ENCODE data around the gene PRSS48. TPM values are rescaled to one million over a fixed set of nuclear protein-coding genes. Genes with fewer than 3 reads are reported as not detected.
"Not testable (repeated sequence)": the region's sequence is repeated elsewhere in the genome, so short reads cannot be mapped to it uniquely, and the experiment has no call there.

The PRSS48 gene
- total RNA-seq, 1 donor from 2014 or later: not detected

GRCh38 chr4:151313306-151314009 is 36.5 kb downstream of the PRSS48 start:
- ATAC-seq: no peak
- intact Hi-C loops (cut with micrococcal nuclease): no loop called here
- DNase-seq: no peak

DNA sequence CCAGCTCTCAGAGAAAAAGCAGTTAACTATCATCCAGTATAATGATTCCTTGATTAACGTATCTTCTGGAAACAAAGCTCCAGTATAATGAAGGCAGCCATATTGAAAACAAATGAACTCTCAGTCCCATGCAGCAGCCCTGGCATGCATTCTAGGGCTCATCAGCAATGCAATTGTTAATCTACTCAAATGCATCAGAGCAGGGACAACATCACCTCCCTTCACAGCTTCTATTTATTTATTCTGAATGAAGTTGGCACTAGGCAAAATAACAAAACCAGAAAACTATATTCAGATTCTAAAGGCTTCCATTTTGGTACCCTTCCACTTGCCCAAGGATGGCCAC is 37.0 kb downstream of the PRSS48 start:
- no peak for DNase-seq
- ATAC-seq: no peak
- intact Hi-C loops (cut with micrococcal nuclease): no loop called here

DNA sequence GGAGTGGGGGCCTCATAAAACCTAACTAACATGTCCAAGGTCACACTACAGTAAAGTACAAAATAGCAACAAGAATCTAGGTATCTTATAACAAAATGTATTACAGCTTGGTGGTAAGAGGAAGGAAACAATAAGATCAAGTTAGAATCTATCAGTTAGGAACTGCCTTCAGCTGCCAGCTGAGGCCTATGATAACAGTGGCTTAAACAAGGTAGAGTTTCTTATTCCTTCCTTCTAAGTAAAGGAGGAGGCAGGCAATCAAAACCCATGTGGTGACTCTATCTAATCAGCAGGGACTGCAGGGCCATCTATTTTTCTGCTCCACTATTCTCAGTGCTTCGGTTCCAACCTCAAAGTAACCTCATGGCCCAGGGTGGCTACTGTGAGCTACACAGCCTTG is 37.5 kb downstream of the PRSS48 start:
- peak; percentile 29 for ATAC-seq
- DNase-seq: no peak
- intact Hi-C loops (cut with micrococcal nuclease): no loop called here

DNA sequence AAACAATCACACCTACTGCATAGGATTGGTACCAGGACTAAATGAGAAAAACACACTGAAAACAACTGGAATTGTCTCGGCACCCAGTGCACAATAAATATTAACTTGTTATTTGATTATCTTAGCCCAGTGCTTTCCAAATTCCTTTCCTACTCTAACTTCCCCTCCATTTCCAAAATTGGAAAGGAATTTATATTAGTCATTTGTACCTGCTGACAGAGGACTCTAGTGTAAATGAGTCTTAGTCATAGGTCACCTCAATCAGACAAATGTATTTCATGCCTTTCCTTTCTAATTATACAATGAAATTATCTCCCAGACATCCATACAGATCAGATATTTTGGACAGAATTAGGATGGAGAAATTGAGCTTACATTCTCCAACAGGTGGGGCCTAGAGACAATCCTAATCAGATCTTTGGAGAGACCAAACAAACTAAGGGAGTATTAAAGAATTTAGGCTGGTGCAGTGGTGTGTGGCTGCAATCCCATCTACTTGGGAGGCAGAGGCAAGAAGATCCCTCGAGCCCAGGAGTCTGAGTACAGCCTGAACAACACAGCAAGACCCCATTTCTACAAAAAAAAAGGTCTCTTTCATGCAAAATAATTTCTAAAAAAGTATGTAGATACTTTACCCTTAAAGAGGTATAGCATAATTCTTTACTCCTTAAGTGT is 38.4 kb downstream of the PRSS48 start:
- ATAC-seq (peak; percentile 80), DNase-seq (no peak)
- intact Hi-C loops (cut with micrococcal nuclease): no loop called here

- ATAC-seq: peak; percentile 11
- intact Hi-C loops (cut with micrococcal nuclease): no loop called here
- no peak for DNase-seq
Observed at GRCh38 chr4:151316645-151317044, 39.7 kb downstream of the PRSS48 start.

DNA sequence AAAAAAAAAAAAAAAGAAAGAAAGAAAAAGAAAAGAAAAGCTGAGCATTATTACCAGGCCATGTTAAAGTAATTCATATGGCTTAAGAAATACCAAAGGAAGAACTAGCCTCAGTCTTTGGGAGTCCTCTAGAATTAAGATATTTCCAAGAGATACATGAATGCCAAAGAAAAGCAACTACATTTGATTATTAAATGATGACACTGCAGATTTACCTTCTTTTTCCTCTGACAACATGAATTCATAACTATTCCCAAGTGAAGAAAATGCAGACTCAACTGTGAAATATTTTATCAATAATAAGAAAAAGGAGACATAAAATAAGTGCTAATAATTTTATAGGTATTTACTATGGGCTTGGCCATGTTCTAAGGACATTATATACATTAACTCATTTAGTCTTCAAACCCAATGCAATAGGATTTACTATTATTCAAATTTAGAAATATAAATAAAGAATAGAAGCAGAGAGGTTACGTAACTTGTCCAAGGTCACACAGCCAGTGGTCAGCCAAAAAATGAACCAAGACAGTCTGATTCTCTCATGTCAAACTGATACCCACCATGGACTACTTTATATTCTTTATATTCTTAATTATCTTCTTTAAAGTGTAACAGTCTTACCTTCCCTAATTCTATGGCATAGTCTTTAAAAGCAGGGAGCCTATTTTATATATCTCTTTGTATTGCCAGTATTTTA is 41.5 kb downstream of the PRSS48 start:
- no peak for DNase-seq
- intact Hi-C loops (cut with micrococcal nuclease): no loop called here
- ATAC-seq: no peak

DNA sequence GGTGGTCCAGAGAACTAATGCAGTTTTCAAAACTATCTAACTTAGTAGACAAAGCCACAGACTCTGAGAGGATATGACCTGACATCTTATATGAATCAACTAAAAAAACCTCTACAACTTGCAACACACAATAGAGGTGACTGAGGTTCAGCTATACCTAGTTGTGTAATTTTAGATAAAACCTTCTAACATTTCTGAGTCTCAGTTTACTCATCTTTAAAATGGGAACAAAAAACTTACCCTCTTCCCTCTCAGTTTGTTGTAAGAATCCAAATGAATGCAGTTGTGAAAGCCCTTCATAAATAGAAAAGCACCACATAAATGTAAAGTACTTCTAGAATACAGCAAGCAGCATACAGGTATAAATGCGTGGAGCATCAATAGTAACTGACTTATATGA is 42.5 kb downstream of the PRSS48 start:
- no peak for DNase-seq
- intact Hi-C loops (cut with micrococcal nuclease): no loop called here
- no peak for ATAC-seq

DNA sequence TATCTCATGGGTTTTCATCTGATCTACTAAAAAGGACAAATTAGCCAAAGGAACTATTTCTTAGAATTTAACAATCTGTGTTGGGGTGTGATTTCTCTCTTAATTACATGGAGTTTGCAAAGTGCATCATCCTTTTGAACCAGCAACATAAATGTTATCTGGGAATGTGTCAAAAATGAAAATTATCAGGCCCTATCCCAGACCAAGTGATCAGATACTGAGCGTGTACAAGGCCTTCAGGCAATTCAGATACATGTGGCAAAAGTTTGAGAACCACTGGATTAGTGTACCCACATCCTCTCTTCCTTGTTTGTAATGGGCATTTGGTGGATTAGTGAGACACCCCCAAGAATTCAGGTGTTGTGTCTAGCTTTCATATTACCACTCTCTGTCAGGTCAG is 44.6 kb downstream of the PRSS48 start:
- no peak for ATAC-seq
- intact Hi-C loops (cut with micrococcal nuclease): no loop called here
- no peak for DNase-seq

GRCh38 chr4:151322161-151322560 is 45.2 kb downstream of the PRSS48 start:
- intact Hi-C loops (cut with micrococcal nuclease); DNase-seq; ATAC-seq: not testable (repeated sequence)

GRCh38 chr4:151322570-151322969 is 45.6 kb downstream of the PRSS48 start:
- DNase-seq (no peak), ATAC-seq (no peak)
- intact Hi-C loops (cut with micrococcal nuclease): no loop called here

DNA sequence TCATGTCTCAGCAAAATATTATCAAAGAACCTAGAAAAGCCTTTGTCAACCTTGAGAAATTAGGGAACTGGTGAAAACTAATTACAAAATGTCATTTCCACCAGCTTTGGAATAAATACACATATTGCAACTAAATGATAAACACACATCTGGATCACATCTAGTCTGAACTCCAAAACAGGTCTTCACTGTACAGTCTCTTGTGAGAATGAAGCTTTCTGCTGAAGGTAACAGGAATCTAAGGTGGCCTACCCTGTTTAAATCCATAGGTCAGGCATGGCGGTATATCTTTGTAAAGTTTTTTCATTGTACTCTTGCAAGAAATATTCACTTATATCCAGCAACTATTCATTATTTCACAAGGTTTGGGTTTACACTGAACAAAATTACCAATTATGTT is 46.7 kb downstream of the PRSS48 start:
- intact Hi-C loops (cut with micrococcal nuclease): no loop called here
- ATAC-seq (no peak), DNase-seq (no peak)

- intact Hi-C loops (cut with micrococcal nuclease): no loop called here
- no peak for DNase-seq
- ATAC-seq: peak; percentile 9
Observed at GRCh38 chr4:151324124-151324751, 47.3 kb downstream of the PRSS48 start.

GRCh38 chr4:151324752-151325110 is 47.8 kb downstream of the PRSS48 start:
- intact Hi-C loops (cut with micrococcal nuclease): no loop called here
- ATAC-seq (peak; percentile 41), DNase-seq (peak; percentile 52)

DNA sequence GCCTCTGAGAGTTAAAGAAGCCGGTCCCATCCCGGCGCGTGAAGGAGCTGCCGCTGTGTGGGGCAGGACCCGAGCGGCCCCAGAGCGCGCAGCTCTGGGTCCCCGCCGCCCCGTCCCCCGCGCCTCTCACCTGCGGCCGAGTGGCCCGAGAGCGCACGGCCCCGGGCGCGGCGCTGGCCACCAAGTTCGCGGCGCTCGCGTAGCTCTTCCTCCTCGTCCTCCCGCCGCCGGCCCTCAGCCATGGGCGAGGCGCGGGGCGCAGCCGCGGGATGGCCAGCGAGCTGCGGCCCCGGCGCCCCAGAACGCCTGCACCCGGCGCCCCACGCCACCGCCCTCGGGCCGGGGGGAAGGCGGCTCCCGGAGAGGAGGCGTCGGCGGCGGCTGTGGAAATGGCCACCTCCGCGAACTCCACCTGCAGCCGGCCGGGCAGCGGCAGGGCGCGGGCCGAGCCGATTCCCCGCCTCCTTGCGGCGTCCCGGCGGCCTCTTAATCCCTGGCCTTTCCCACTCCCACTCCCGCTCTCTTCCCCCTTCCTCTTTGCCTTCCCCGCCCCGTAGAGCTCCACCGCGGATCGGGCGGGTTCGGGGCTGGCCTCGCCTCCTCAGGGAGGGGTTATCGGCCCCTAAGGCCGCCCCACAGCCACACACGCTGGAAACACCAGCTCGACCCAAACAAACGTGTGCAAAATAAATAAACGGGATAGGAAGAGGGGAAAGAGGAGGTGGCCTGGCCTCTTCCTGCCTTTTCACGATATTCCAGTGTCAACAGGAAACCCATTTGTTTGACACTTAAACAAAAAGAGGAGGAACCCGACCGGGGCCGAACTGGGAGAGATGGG is 48.4 kb downstream of the PRSS48 start, which contains the start of gene SH3D19:
TSS of gene SH3D19 (minus strand) at position 495 of the 838 bp plus-strand sequence. CDS start at position 242, 253 bp downstream.
- ATAC-seq (peak; percentile 94), DNase-seq (peak; percentile 85)
- intact Hi-C loops (cut with micrococcal nuclease): no loop called here

DNA sequence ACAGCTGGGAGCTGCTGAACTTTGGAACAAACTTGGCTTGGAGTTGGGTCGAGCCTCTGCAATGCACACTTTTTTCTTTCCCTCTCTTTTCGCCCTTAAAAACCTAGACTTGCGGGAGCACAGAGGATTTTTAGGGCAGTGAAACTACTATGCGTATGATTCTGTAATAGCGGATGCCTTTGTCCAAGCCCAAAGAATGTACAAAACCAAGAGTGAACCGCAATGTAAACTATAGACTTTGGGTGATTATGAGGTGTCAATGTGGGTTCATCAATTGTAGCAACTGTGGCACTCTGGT is 48.9 kb downstream of the PRSS48 start:
- intact Hi-C loops (cut with micrococcal nuclease): no loop called here
- no peak for DNase-seq
- no peak for ATAC-seq

- DNase-seq (no peak), ATAC-seq (no peak)
- intact Hi-C loops (cut with micrococcal nuclease): no loop called here
Observed at GRCh38 chr4:151329217-151330007, 52.5 kb downstream of the PRSS48 start.

DNA sequence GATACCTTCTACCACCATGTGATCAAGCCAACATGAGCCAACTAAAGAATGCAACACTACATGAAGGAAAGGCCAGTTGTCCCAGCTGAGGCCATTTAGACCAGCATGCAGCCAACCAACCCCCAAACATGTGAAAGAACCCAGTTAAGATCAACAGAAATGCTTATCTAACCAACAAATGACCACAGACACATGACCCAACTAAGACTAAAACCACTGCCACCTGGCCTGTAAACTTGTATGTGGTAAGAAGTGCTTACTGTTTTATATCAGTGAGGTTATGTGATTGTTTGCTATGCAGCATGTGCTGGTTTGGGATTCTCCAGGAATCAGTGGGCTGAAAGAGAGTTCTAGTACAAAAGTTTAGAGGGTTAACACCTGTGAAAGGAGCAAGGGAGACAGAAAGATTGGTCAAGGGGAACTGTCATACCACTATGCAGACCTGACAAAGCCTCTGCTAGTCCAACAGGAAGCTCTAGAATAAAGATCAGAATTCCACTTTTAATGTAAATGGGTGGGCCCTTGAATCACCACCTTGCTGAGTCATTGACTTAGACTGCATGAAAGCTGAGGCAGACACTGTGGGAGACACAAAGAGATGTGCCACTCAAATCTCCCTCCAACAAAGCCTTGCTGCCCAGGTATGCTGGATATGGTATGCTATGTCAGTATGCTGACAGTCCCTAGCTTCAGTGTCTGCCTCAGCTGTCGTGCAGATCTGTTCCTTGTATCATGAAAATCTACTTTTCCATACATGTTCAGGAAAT is 54.5 kb downstream of the PRSS48 start:
- ATAC-seq (no peak), DNase-seq (no peak)
- intact Hi-C loops (cut with micrococcal nuclease): no loop called here

DNA sequence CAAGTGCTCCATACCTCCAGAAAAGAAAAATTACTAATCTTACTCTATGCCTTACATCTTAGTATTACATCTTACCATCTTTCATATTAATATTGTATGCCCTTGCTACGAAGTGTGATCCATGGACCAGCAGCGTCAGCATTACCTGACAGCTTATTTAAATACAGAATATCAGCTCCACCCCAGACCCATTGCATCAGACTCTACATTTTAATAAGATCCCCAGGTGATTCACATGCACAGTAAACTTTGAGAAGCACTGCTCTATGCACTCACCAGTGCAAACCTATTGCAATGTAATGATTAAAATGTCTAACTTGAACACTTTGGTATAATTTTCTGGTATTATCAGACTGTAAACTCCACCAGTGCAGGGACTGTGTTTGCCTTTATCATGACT is 62.5 kb downstream of the PRSS48 start:
- ATAC-seq (no peak), DNase-seq (no peak)
- intact Hi-C loops (cut with micrococcal nuclease): no loop called here

All from left ventricle myocardium superior (tissue), 1 donor.